IMR-90 (cell line): Measurements from ENCODE around the gene OAF. TPM values are rescaled to one million over a fixed set of nuclear protein-coding genes. Genes with fewer than 3 reads are reported as not detected.
"Not testable (repeated sequence)": the region's sequence is repeated elsewhere in the genome, so short reads cannot be mapped to it uniquely, and the experiment has no call there.

ENCODE experiments used
- ATAC-seq: fragments of 200-7000 bp; cut with Tn5 transposase; 2 replicates; pipeline ENCODE4 v1.9.1; 2020; ENCODE audit warnings: low read depth, mild to moderate bottlenecking, moderate library complexity
- BruUV-seq: library from RNA; stranded (reverse); fragments of 400-500 nt; replicated peaks from 2 replicates; lab custom pipeline; 2021; lab: Mats Ljungman, UMichigan
- CTCF ChIA-PET: fragments of 300-600 bp; formaldehyde crosslinking; extraction: SDS; loops from one replicate; lab custom pipeline; 2021; ENCODE audit warnings: antibody characterized with exemption; lab: Yijun Ruan, JAX
- POLR2A ChIA-PET: fragments of 300-600 bp; sonication (Branson Sonifier 250); formaldehyde crosslinking; loops from one replicate; lab custom pipeline; 2022; ENCODE audit warnings: antibody characterized with exemption; ENCODE audit not compliant: unreplicated experiment; lab: Charles Lee
- DNase-seq: peaks from one replicate; pipeline ENCODE4 v3.0.0; 2013
- H2AFZ ChIP-seq: replicated peaks from 2 replicates; pipeline ENCODE3; 2013; ENCODE audit warnings: low read length, mild to moderate bottlenecking; ENCODE audit not compliant: poor library complexity
- H2AK5ac ChIP-seq: 2 replicates; pipeline ENCODE4 v1.6.1; 2013; ENCODE audit warnings: low read depth, low read length, inconsistent platforms
- H2AK9ac ChIP-seq: replicated peaks from 2 replicates; pipeline ENCODE3; 2013; ENCODE audit warnings: mild to moderate bottlenecking, low read depth, low read length, moderate library complexity; ENCODE audit not compliant: poor library complexity
- H2BK120ac ChIP-seq: 2 replicates; pipeline ENCODE4 v1.6.1; 2013; ENCODE audit warnings: low read depth, low read length, inconsistent platforms
- H2BK15ac ChIP-seq: 3 replicates; pipeline ENCODE4 v1.6.1; 2013; ENCODE audit warnings: low read depth, low read length, inconsistent platforms
- H2BK20ac ChIP-seq: 2 replicates; pipeline ENCODE4 v1.6.1; 2013; ENCODE audit warnings: low read depth, mild to moderate bottlenecking, inconsistent platforms, low read length, moderate library complexity
- H2BK5ac ChIP-seq: 2 replicates; pipeline ENCODE4 v1.6.1; 2013; ENCODE audit warnings: mild to moderate bottlenecking, low read depth, low read length, inconsistent platforms; ENCODE audit not compliant: poor library complexity, severe bottlenecking
- H3K14ac ChIP-seq: replicated peaks from 2 replicates; pipeline ENCODE4 v1.6.1; 2013; ENCODE audit warnings: low read depth, low read length, inconsistent platforms
- H3K18ac ChIP-seq: 2 replicates; pipeline ENCODE4 v1.6.1; 2013; ENCODE audit warnings: low read depth, low read length, control low read depth
- H3K23ac ChIP-seq: 2 replicates; pipeline ENCODE4 v1.6.1; 2013; ENCODE audit warnings: low read depth, low read length, inconsistent platforms
- H3K27ac ChIP-seq: 2 replicates; pipeline ENCODE4 v1.5.1; 2013; ENCODE audit warnings: mild to moderate bottlenecking, control low read depth, low read length; ENCODE audit not compliant: insufficient read depth
- H3K27me3 ChIP-seq: 2 replicates; pipeline ENCODE4 v1.6.1; 2013; ENCODE audit warnings: low read length; ENCODE audit not compliant: control insufficient read depth, insufficient read depth
- H3K36me3 ChIP-seq: 2 replicates; pipeline ENCODE4 v1.6.1; 2013; ENCODE audit warnings: low read length, mixed read lengths; ENCODE audit not compliant: control insufficient read depth, insufficient read depth
- H3K4ac ChIP-seq: 2 replicates; pipeline ENCODE4 v1.6.1; 2013; ENCODE audit warnings: low read depth, low read length, inconsistent platforms
- H3K4me1 ChIP-seq: 2 replicates; pipeline ENCODE4 v1.6.1; 2013; ENCODE audit warnings: low read length, mixed read lengths; ENCODE audit not compliant: control insufficient read depth, insufficient read depth
- H3K4me2 ChIP-seq: 2 replicates; pipeline ENCODE4 v1.6.1; 2013; ENCODE audit warnings: low read depth, mild to moderate bottlenecking, control low read depth, low read length, moderate library complexity
- H3K4me3 ChIP-seq: 2 replicates; pipeline ENCODE4 v1.5.1; 2013; ENCODE audit warnings: low read depth, mild to moderate bottlenecking, control low read depth, low read length, moderate library complexity; ENCODE audit not compliant: insufficient read depth
- H3K56ac ChIP-seq: 2 replicates; pipeline ENCODE4 v1.6.1; 2013; ENCODE audit warnings: low read length, inconsistent platforms; ENCODE audit not compliant: insufficient read depth; ENCODE audit errors: extremely low read depth
- H3K79me1 ChIP-seq, 2 experiments: 2 replicates each; pipeline ENCODE4 v1.6.1; 2013; ENCODE audit warnings: low read length in 2 of 2, inconsistent platforms in 1 of 2, low read depth in 1 of 2
- H3K9ac ChIP-seq: 2 replicates; pipeline ENCODE4 v1.6.1; 2013; ENCODE audit warnings: low read depth, low read length, control low read depth
- H3K9me1 ChIP-seq: 2 replicates; pipeline ENCODE4 v1.6.1; 2013; ENCODE audit warnings: low read length, inconsistent platforms; ENCODE audit not compliant: insufficient read depth
- H3K9me3 ChIP-seq: 2 replicates; pipeline ENCODE4 v1.6.1; 2013; ENCODE audit warnings: low read length; ENCODE audit not compliant: control insufficient read depth, insufficient read depth
- H4K20me1 ChIP-seq: 2 replicates; pipeline ENCODE4 v1.6.1; 2013; ENCODE audit warnings: low read length, inconsistent platforms; ENCODE audit not compliant: insufficient read depth
- H4K5ac ChIP-seq: 2 replicates; pipeline ENCODE4 v1.6.1; 2013; ENCODE audit warnings: mild to moderate bottlenecking, low read depth, low read length, control low read depth
- H4K8ac ChIP-seq, 2 experiments: 2 replicates each; pipeline ENCODE4 v1.6.1; 2013; ENCODE audit warnings: low read depth in 2 of 2, low read length in 2 of 2, control low read depth in 1 of 2, inconsistent platforms in 1 of 2
- H4K91ac ChIP-seq: 2 replicates; pipeline ENCODE4 v1.6.1; 2013; ENCODE audit warnings: low read depth, low read length, inconsistent platforms; ENCODE audit not compliant: insufficient read depth
- WGBS, 2 experiments: methylation state at CpG; one replicate each; pipeline versions ENCODE4 v1.1.5 to v1.1.7; 2013; ENCODE audit warnings: missing lambda C conversion rate in 2 of 2; ENCODE audit not compliant: insufficient read length in 1 of 2; ENCODE audit errors: extremely low coverage in 2 of 2; 5-methylcytosine and 5-hydroxymethylcytosine counted together
- dilution Hi-C: fragments of 300-500 bp; cut with HindIII; formaldehyde crosslinking; loops from one replicate; pipeline ENCODE4 v1.14.3; 2018; ENCODE audit warnings: low sequenced_read_pairs; ENCODE audit not compliant: unreplicated experiment
- in situ Hi-C: fragments of 300-500 bp; cut with MboI; formaldehyde crosslinking; loops from 3 replicates; pipeline ENCODE4 v1.14.3; 2019; ENCODE audit warnings: low sequenced_read_pairs, inconsistent platforms, mixed read lengths
- intact Hi-C: fragments of 100-400 bp; cut with micrococcal nuclease; formaldehyde crosslinking; loops from 2 replicates; pipeline ENCODE4 v1.10.0; 2022
- polyA plus RNA-seq, 3 experiments: library from polyadenylated mRNA; depleted of rRNA; stranded (reverse); fragments of >200 nt; gene quantifications; 2 replicates each; pipeline ENCODE4 v1.2.3, GENCODE V29; 2012; ENCODE audit warnings: low replicate concordance in 1 of 3
- total RNA-seq: library from RNA; depleted of rRNA; stranded (reverse); fragments of >200 nt; gene quantifications from 2 replicates; pipeline ENCODE4 v1.2.3, GENCODE V29; 2012

OAF gene
- total and polyA plus RNA-seq, 2 of the 4 experiments (the other 2 are of a cell fraction) = 9.9 to 42.0 TPM

- H3K9me1 ChIP-seq, H4K20me1 ChIP-seq, H2BK120ac ChIP-seq, H3K4me3 ChIP-seq, H2BK20ac ChIP-seq, ATAC-seq, H3K4ac ChIP-seq, H2AFZ ChIP-seq, H2BK15ac ChIP-seq, BruUV-seq, H3K9me3 ChIP-seq, H2AK5ac ChIP-seq, H3K18ac ChIP-seq, dilution Hi-C loops, H4K91ac ChIP-seq, intact Hi-C loops, DNase-seq, H3K9ac ChIP-seq, H2AK9ac ChIP-seq, H3K23ac ChIP-seq, in situ Hi-C loops, H4K5ac ChIP-seq, H3K79me1 ChIP-seq, H3K4me1 ChIP-seq, H3K56ac ChIP-seq, H2BK5ac ChIP-seq, H3K4me2 ChIP-seq, H3K36me3 ChIP-seq, H3K27ac ChIP-seq, H3K14ac ChIP-seq, CTCF ChIA-PET, H4K8ac ChIP-seq, POLR2A ChIA-PET: not testable (repeated sequence)
- no CpG with 5 or more reads among the region's 2 CpGs for WGBS, 2 experiments
- H3K27me3 ChIP-seq = peaks cover 18% of the 10 kb centered on the region
Observed at GRCh38 chr11:120273956-120274355, 63.1 kb downstream of the OAF start.
